ENCODE data around the gene FSD1L.
"Not testable (repeated sequence)": the region's sequence is repeated elsewhere in the genome, so short reads cannot be mapped to it uniquely, and the experiment has no call there.

The FSD1L gene

GRCh38 chr9:105579952-105580351 lies 132.1 kb downstream of the FSD1L start:
- not testable (repeated sequence) for DNase-seq

GRCh38 chr9:105581550-105581949 lies 133.7 kb downstream of the FSD1L start:
- not testable (repeated sequence) for DNase-seq

DNA sequence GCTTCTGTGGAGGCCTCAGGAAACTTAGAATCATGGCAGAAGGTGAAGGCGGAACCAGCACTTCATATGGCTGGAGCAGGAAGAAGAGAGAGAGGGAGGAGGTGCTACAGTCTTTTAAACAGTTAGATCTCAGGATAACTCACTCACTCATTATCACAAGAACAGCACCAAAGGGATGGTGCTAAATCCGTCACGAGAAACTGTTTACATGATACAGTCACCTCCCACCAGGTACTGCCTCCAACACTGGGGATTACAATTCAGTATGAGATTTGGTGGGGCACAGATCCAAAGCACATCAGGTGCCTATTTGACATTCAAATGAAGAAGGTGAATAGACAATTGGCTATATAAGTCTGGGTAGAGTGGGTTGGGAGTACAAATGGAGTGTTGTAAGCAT lies 145.3 kb downstream of the FSD1L start:
- no peak for DNase-seq

Measured in CD4-positive, alpha-beta T cell treated with Interleukin-15 for 1 hour (primary cell).